GM13977 (cell line): ENCODE results near the gene PPP1CB.

Source experiments
- DNase-seq: peaks from one replicate; pipeline ENCODE4 v3.0.0; 2012; ENCODE audit warnings: low spot score
- CTCF ChIP-seq: IDR thresholded peaks from 2 replicates; pipeline ENCODE4 v1.5.1; 2012; ENCODE audit warnings: mild to moderate bottlenecking, control low read depth; ENCODE audit not compliant: insufficient read depth; ENCODE audit errors: extremely low read depth, missing control alignments
- in situ Hi-C: fragments of 300-500 bp; cut with MboI; formaldehyde crosslinking; loops from one replicate; pipeline ENCODE4 v1.12.0; 2022; ENCODE audit warnings: low sequenced_read_pairs, low pct_unique_long_range_greater_than_20kb, mixed read lengths, inconsistent platforms; ENCODE audit not compliant: unreplicated experiment

Gene PPP1CB

DNA sequence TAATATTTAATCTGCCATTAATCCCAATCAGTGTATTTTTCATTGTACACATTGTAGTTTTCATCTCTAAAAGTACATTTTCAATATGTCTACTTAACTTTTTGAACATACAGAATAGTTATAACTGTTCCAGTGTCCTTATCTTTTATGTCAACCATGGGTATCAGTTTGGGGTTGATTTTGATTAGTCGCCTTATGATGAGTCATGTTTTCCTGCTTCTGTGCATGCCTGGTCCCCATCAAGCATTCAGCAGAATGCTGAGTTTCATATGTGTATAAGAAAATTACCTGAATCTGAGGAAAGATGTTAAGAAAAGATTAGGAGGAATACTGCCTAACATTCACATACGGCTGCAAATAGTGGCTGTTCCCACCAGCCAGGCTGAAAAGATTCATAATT is 76.8 kb downstream of the PPP1CB start:
- in situ Hi-C loops, result no loop called here
- no peak for TF ChIP-seq CTCF
- DNase-seq, result no peak

GRCh38 chr2:28833740-28834470 is 82.3 kb downstream of the PPP1CB start:
- DNase-seq, result no peak
- no peak for TF ChIP-seq CTCF
- in situ Hi-C loops, result no loop called here

GRCh38 chr2:28835781-28836180 is 84.2 kb downstream of the PPP1CB start:
- no peak for TF ChIP-seq CTCF
- DNase-seq, result no peak
- in situ Hi-C loops, result no loop called here

DNA sequence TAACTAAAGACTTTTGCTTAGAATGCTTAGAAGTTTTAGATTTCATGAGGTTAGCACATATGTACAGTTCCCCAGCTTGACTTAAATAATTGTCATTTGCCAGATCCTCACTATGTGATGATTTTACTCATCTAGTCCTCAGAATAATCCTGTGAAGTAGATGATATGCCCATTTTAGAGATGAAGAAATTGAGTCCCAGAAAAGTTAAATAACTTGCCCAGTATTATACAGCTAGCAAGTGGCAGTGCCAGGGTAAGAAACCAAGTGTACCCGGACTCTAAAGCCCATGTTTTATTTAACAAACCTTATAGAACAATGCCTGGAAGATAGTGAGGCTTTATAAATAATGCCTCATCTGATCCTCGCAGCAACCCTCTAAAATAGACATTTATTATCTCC is 87.3 kb downstream of the PPP1CB start:
- in situ Hi-C loops, result no loop called here
- no peak for DNase-seq
- no peak for TF ChIP-seq CTCF

DNA sequence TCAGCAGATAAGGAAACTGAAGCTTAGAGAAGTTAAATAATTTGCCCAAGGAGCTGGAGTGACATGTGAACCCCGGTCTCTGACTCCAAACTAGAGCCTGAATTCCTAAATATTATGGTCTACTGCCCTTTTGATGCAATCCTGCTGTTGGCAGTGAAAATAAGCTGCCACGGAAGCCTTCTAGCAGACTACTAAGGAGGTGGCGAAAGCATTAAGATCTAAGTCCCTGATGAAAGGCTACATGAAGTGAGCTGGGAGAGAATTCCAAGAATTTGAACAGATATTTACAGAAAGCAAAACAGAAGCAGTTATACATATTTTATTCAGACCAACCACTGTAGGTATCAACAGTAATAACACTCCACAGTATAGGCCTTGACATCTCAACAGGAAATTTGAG is 90.4 kb downstream of the PPP1CB start:
- in situ Hi-C loops, result no loop called here
- no peak for TF ChIP-seq CTCF
- no peak for DNase-seq
